HG03135 (cell line): ENCODE results near the gene PPP6R1.

ENCODE experiments used
- ATAC-seq: cut with Tn5 transposase; IDR thresholded peaks from one replicate; pipeline ENCODE4 v1.9.1; 2021; ENCODE audit warnings: mild to moderate bottlenecking, moderate library complexity; ENCODE audit not compliant: unreplicated experiment

PPP6R1 gene

GRCh38 chr19:55189403-55189835 is 69.4 kb downstream of the PPP6R1 start:
- no peak for ATAC-seq

GRCh38 chr19:55188625-55189024 is 70.2 kb downstream of the PPP6R1 start:
- ATAC-seq: no peak

- ATAC-seq: no peak
These were observed 72.7 kb downstream of the PPP6R1 start for GRCh38 chr19:55186080-55186479.

- ATAC-seq: no peak
These were observed 77.1 kb downstream of the PPP6R1 start for GRCh38 chr19:55181740-55182139.
